Heart right ventricle (tissue), 16 donors: ENCODE data around the gene CROCC2. TPM values are rescaled to one million over a fixed set of nuclear protein-coding genes. Genes with fewer than 3 reads are reported as not detected.

Experiments used
- ATAC-seq, 8 donors: fragments of 200-7000 bp; cut with Tn5 transposase; one replicate each; pipeline ENCODE4 v1.9.1; 2020; ENCODE audit warnings: mild to moderate bottlenecking in 8 of 8, moderate library complexity in 8 of 8, moderate number of reproducible peaks in 1 of 8
- DNase-seq, 2 donors: peaks; one replicate each; pipeline ENCODE4 v3.0.0-alpha.2; 2020
- H3K27ac ChIP-seq, 10 donors: fragments of 200-600 bp; sonication (generic) in 2 of 10; one replicate each; pipeline versions ENCODE4 v1.5.0 to v1.8.0; 2020 to 2022; ENCODE audit warnings: mild to moderate bottlenecking in 3 of 10
- H3K27me3 ChIP-seq, 7 donors: fragments of 200-600 bp; one replicate each; pipeline ENCODE4 v1.8.0; 2021 to 2022; ENCODE audit warnings: mild to moderate bottlenecking in 2 of 7
- H3K36me3 ChIP-seq, 9 donors: fragments of 200-600 bp; sonication (generic) in 1 of 9; one replicate each; pipeline versions ENCODE4 v1.5.0 to v1.8.0; 2020 to 2022; ENCODE audit warnings: mild to moderate bottlenecking in 2 of 9
- H3K4me1 ChIP-seq, 9 donors: fragments of 200-600 bp; sonication (generic) in 1 of 9; one replicate each; pipeline versions ENCODE4 v1.5.0 to v1.8.0; 2020 to 2022; ENCODE audit warnings: mild to moderate bottlenecking in 4 of 9
- H3K4me3 ChIP-seq, 10 donors: fragments of 200-600 bp; sonication (generic) in 2 of 10; one replicate each; pipeline versions ENCODE4 v1.5.0 to v1.8.0; 2020 to 2022; ENCODE audit warnings: mild to moderate bottlenecking in 7 of 10, moderate library complexity in 2 of 10
- H3K9me3 ChIP-seq, 11 donors: fragments of 200-600 bp in 10 of 11; sonication (generic) in 2 of 11; one replicate each; pipeline versions ENCODE4 v1.5.0 to v1.8.0; 2013 to 2022; ENCODE audit warnings: mild to moderate bottlenecking in 2 of 11, control low read depth in 1 of 11, moderate library complexity in 1 of 11
- WGBS, 2 donors: extraction: QIAGEN DNeasy Blood & Tissue Kit; methylation state at CpG; one replicate each; pipeline ENCODE4 v1.1.7; 2013; ENCODE audit warnings: inconsistent platforms in 1 of 2; 5-methylcytosine and 5-hydroxymethylcytosine counted together
- intact Hi-C, 10 donors: fragments of 100-400 bp; cut with DNase I; formaldehyde crosslinking; loops; one replicate each; pipeline versions ENCODE4 v1.11.1 to v1.14.2; 2022
- polyA plus RNA-seq, 2 donors: library from polyadenylated mRNA; stranded (reverse); fragments of 200-250 nt; gene quantifications; one replicate each; pipeline ENCODE4 v1.2.3, GENCODE V29; 2013
- total RNA-seq, 10 donors: library from RNA; stranded (reverse); fragmentation: NEBNext Ultra II Directional in 3 of 10; extraction: Animal tissue kit (Norgen Biotek cat#: 25700) in 3 of 10; gene quantifications; one replicate each; pipeline versions ENCODE4 v1.2.1 to v1.2.4, GENCODE V29; 2021 to 2023
- TF ChIP-seq, protein P1 (sequence below), 9 donors: fragments of 200-600 bp; sonication (generic) in 2 of 9; IDR thresholded peaks; one replicate each; pipeline versions ENCODE4 v1.5.0 to v1.8.0; 2021 to 2022; ENCODE audit warnings: antibody characterized with exemption in 9 of 9, mild to moderate bottlenecking in 5 of 9, moderate library complexity in 1 of 9
- donor health status: Arrhythmogenic right ventricular cardiomyopathy.
- donor health status: ischemic (EF 13 %, LVEDD 7.1; RV severe dilation, severe dysfunction).
- donor health status: healthy with polysubstance abuse.
- donor health status: DM: no; HTN: yes; CAD: no.
- donor health status: DM: no; HTN: no; CAD: no.
- donor health status: ischemic (EF 25% LVEDD 6.9; RV normal size, moderate dysfunction).
- donor health status: ischemic (EF 25% LVEDD 5.7; RV mildly dilated, moderate dysfunction).
- donor health status: healthy.
- donor health status: DM: yes; HTN: yes; CAD: no.
- donor health status: Ischemic cardiomyopathy.
- donor health status: ischemic (EF 35%, LVEDD 5.7; RV mildly dilated, moderate dysfunction).
- donor health status: nonischemic (EF 11% LVEDD 7.7; RV severe dilation, severe dysfunction).
- donor health status: DM: yes; HTN: yes; CAD: no.
- donor health status: PGD.
- donor health status: ischemic (EF 29% LVEDD 5.4; RV normal size, mild dysfunction).
- donor health status: nonischemic (EF 23%, LVEDD 6.1; RV moderate dilation, normal function).

CROCC2 gene
- total and polyA plus RNA-seq, 12 donors, result 0.06 TPM; not detected in 11

DNA sequence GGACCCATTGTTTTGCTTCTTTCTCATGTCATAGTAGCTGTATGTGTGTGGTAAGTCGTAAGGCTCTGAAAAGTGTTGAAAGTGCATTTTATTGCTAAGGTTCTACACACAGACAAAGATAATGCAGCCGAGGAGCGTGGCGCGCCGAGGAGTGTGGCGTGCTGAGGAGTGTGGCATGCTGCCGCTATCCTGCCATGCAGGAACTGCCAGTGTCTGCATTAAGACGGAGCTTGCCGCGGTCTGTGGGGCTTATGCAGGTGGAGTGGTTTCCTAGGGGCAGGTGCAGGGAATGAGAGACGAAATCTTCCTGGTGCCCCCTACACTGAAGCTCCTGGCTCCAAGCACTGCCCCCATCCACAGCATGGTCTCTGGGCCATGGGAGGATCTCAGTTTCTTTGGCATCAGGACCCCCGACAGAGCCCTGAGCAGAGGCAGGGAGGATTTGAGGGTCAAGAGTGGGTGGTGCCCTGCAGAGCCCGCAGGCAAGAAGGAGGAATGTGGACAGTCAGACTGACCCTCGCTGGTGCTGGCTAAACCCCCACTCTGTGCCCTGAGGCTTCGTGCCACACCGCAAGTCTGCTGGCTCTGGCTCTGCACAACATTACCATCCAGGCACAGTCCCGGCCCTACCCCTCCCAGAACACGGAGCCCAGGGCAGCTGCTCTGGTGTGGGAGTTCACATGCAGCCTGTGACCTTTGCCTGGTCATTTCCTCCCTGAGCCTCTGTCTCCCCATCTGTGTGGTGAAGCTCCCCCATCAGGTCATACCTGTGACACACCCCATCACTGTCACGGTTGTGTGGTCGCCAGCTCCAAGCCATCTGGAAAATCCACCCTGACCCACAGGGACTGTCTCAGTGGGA lies 95.5 kb downstream of the CROCC2 start:
- peaks cover 11 to 35% (median 21%) of the 10 kb centered on the region in 9 donors for H3K4me1 ChIP-seq
- no peak for DNase-seq
- peaks cover 0 to 37% (median 27%) of the 10 kb centered on the region in 11 donors for H3K9me3 ChIP-seq
- H3K27me3 ChIP-seq, result peaks cover 0 to 14% (median 0%) of the 10 kb centered on the region in 7 donors
- no peak for ATAC-seq
- peaks cover 0 to 20% (median 0%) of the 10 kb centered on the region in 9 donors for H3K36me3 ChIP-seq
- WGBS, 2 donors, result 93 to 95% methylated on average over 21 of the region's 21 CpGs
- no peak overlapping the region for H3K27ac ChIP-seq
- TF ChIP-seq, protein P1, sequence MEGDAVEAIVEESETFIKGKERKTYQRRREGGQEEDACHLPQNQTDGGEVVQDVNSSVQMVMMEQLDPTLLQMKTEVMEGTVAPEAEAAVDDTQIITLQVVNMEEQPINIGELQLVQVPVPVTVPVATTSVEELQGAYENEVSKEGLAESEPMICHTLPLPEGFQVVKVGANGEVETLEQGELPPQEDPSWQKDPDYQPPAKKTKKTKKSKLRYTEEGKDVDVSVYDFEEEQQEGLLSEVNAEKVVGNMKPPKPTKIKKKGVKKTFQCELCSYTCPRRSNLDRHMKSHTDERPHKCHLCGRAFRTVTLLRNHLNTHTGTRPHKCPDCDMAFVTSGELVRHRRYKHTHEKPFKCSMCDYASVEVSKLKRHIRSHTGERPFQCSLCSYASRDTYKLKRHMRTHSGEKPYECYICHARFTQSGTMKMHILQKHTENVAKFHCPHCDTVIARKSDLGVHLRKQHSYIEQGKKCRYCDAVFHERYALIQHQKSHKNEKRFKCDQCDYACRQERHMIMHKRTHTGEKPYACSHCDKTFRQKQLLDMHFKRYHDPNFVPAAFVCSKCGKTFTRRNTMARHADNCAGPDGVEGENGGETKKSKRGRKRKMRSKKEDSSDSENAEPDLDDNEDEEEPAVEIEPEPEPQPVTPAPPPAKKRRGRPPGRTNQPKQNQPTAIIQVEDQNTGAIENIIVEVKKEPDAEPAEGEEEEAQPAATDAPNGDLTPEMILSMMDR (IDR thresholded peaks at IDR 0.05), result no peak
- intact Hi-C loops, result no loop called here
- no peak overlapping the region for H3K4me3 ChIP-seq

DNA sequence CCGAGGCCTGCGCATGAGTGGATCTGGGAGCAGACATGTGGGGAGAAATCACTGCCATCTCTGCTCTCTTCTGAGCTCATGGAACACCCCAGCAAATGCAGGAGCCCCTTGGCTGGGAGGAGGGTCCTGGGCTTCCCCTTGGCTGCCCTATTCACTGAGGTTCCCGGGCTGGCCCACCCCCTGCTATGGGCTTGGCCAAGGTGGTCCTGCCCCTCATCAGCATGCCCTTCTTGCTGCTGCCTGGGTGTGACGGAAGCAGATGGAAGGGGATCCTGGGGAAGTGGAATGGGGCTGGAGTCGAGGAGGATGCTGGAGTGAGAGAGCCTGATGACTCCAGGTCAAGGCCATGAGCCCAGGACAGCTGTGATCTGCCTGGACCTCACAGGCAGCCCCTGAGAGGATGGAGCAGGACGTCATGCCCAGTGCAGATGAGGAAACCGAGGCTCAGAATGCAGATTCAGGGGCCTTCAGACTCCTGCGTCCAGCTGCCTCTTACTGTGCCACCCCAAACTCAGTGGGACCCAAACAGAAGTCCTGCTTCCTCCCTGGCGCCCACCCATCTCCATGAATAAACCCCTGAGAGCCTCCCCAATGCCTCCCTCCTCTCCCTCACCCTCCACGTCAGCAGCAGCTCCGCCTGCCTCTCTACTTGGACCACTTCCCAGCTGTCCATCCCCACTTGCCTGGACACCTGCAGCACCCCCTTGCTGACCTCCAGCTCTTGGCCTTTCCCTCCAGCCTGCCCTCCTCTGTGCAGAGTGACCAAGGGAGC lies 96.3 kb downstream of the CROCC2 start:
- peaks cover 0 to 20% (median 0%) of the 10 kb centered on the region in 9 donors for H3K36me3 ChIP-seq
- peaks cover 5 to 27% (median 14%) of the 10 kb centered on the region in 9 donors for H3K4me1 ChIP-seq
- no peak overlapping the region for H3K27ac ChIP-seq
- no peak overlapping the region for H3K4me3 ChIP-seq
- TF ChIP-seq, protein P1 (IDR thresholded peaks at IDR 0.05), result no peak
- H3K9me3 ChIP-seq, result peaks cover 0 to 37% (median 27%) of the 10 kb centered on the region in 11 donors
- intact Hi-C loops, result no loop called here
- WGBS, 2 donors, result 87 to 92% methylated on average over 11 of the region's 11 CpGs
- DNase-seq (no peak), ATAC-seq (no peak)
- H3K27me3 ChIP-seq, result peaks cover 0 to 14% (median 0%) of the 10 kb centered on the region in 7 donors

DNA sequence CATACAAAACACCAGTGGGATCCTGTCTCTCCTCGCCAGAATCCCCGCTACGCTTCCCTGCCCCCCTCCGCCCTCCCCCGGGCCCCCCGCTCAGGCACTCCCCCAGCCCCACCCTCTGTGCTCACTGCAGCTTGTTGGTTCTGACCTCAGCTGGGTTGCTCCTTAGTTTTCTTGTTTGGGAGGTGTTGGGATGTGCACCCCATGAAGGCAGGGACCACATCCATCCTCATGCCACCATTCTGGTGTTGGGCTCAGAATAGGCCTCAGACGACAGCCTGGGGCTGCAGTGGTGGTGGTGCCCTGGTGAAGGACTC lies 96.9 kb downstream of the CROCC2 start:
- TF ChIP-seq, protein P1 (IDR thresholded peaks at IDR 0.05), result no peak
- Histone ChIP-seq H3K27ac (no peak overlapping the region), H3K4me1 (peaks cover 0 to 22% (median 9%) of the 10 kb centered on the region in 9 donors), H3K27me3 (peaks cover 0 to 9% (median 0%) of the 10 kb centered on the region in 7 donors), H3K9me3 (peaks cover 0 to 37% (median 27%) of the 10 kb centered on the region in 11 donors), H3K36me3 (peaks cover 0 to 20% (median 0%) of the 10 kb centered on the region in 9 donors), H3K4me3 (no peak overlapping the region)
- ATAC-seq (no peak), DNase-seq (no peak)
- intact Hi-C loops, result no loop called here
- 97 to 98% methylated on average over 7 of the region's 7 CpGs for WGBS, 2 donors

DNA sequence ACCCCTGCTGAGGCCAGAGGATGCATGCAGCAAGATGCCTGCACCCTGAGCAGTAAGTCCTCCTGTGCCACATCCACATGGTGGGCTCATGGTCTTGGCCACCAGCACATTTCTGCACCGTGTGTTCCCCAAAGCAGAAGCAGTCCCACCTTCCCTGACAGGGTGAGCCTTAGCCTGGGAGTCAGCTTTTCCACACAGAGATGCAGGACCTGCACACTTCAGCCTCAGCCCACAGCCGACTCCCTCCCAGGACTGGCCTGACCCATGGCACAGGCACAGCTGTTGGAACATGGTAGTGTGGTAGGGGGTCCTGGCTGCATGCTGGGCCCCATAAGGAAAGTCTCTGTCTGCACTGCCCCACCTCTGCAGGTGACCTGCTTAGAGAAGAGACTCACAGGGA lies 97.2 kb downstream of the CROCC2 start:
- no peak for DNase-seq
- H3K4me1 ChIP-seq, result peaks cover 0 to 20% (median 6%) of the 10 kb centered on the region in 9 donors
- peaks cover 0 to 37% (median 27%) of the 10 kb centered on the region in 11 donors for H3K9me3 ChIP-seq
- intact Hi-C loops, result no loop called here
- H3K4me3 ChIP-seq, result no peak overlapping the region
- H3K27ac ChIP-seq, result no peak overlapping the region
- TF ChIP-seq, protein P1 (IDR thresholded peaks at IDR 0.05), result no peak
- peaks cover 0 to 5% (median 0%) of the 10 kb centered on the region in 7 donors for H3K27me3 ChIP-seq
- H3K36me3 ChIP-seq, result peaks cover 0 to 20% (median 0%) of the 10 kb centered on the region in 9 donors
- 92 to 97% methylated on average over 2 of the region's 2 CpGs for WGBS, 2 donors
- ATAC-seq, result no peak
